ENCODE data around the gene ADAMTS10. TPM values are rescaled to one million over a fixed set of nuclear protein-coding genes. Genes with fewer than 3 reads are reported as not detected.
"Not testable (repeated sequence)": the region's sequence is repeated elsewhere in the genome, so short reads cannot be mapped to it uniquely, and the experiment has no call there.

ADAMTS10 gene
- total RNA-seq, 1 donor from 2014 or later: 66.3 TPM

DNA sequence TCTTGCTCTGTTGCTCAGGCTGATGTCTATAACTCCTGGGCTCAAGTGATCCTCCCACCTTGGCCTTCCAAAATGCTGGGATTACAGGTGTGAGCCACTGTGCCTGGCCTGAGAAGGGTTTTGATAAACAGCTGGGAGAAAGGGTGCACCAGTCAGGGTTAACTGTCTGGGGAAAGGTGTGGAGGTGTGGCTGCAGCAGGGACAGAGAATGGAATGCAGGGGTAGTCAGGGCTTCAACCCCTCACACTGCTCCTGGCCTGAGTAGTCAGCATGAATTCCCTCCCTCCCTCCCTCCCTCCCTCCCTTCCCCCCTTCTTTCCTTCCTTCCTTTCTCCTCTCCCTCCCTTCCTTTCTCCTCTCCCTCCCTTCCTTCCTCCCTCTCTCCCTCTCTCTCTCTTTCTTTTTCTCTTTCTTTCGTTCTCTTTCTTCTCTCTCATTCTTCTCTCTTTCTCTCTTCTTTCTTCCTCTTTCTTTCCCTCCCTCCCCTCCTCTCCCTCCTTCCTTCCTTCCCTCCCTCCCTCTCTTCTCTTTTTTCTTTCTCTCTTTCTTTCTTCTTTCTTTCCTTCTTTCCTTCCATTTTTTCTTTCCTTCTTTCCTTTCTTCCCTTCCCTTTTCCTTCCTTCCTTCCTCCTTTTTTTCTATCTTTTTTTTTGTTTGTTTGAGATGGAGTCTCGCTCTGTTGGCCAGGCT lies 49.3 kb downstream of the ADAMTS10 start:
- intact Hi-C loops (cut with DNase I): no loop called here
- H3K27ac ChIP-seq: no peak overlapping the region
- no peaks in the 10 kb centered on the region for H3K9me3 ChIP-seq
- H3K27me3 ChIP-seq: no peaks in the 10 kb centered on the region
- no peak for DNase-seq (ENCODE audit: extremely low spot score in 2 of 2)
- no peak overlapping the region for H3K4me3 ChIP-seq
- no peaks in the 10 kb centered on the region for H3K4me1 ChIP-seq
- no peaks in the 10 kb centered on the region for H3K36me3 ChIP-seq
- TF ChIP-seq POLR2AphosphoS5 (IDR thresholded peaks at IDR 0.05; ENCODE audit: insufficient read depth in 1 of 2, low read depth in 1 of 2) (no peak), POLR2A (IDR thresholded peaks at IDR 0.05) (no peak)
- TF ChIP-seq, protein P1, sequence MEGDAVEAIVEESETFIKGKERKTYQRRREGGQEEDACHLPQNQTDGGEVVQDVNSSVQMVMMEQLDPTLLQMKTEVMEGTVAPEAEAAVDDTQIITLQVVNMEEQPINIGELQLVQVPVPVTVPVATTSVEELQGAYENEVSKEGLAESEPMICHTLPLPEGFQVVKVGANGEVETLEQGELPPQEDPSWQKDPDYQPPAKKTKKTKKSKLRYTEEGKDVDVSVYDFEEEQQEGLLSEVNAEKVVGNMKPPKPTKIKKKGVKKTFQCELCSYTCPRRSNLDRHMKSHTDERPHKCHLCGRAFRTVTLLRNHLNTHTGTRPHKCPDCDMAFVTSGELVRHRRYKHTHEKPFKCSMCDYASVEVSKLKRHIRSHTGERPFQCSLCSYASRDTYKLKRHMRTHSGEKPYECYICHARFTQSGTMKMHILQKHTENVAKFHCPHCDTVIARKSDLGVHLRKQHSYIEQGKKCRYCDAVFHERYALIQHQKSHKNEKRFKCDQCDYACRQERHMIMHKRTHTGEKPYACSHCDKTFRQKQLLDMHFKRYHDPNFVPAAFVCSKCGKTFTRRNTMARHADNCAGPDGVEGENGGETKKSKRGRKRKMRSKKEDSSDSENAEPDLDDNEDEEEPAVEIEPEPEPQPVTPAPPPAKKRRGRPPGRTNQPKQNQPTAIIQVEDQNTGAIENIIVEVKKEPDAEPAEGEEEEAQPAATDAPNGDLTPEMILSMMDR (IDR thresholded peaks at IDR 0.05): no peak

DNA sequence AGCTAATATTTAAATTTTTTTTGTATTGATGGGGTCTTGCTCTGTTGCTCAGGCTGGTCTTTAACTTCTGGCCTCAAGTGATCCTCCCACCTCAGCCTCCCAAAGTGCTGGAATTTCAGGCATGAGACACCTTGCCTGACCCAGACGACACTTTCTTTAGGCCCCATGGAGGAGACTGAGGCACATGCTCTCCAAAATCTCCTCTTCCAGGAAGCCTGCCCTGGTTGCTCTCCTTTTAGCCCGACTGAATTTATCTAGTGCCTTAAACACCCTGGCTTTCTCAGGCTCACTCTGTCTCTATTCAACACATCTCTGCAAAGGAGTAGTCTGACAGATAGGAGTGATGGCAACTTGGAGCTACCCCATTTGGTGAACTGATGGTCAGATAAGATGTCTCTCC lies 52.2 kb downstream of the ADAMTS10 start:
- intact Hi-C loops (cut with DNase I): no loop called here
- H3K36me3 ChIP-seq: no peaks in the 10 kb centered on the region
- DNase-seq (ENCODE audit: extremely low spot score in 2 of 2): no peak
- no peak overlapping the region for H3K4me3 ChIP-seq
- no peaks in the 10 kb centered on the region for H3K4me1 ChIP-seq
- no peak overlapping the region for H3K27ac ChIP-seq
- no peaks in the 10 kb centered on the region for H3K9me3 ChIP-seq
- no peaks in the 10 kb centered on the region for H3K27me3 ChIP-seq
- TF ChIP-seq, protein P1 (IDR thresholded peaks at IDR 0.05): no peak
- TF ChIP-seq POLR2A (IDR thresholded peaks at IDR 0.05): no peak
- no peak for TF ChIP-seq POLR2AphosphoS5 (IDR thresholded peaks at IDR 0.05; ENCODE audit: insufficient read depth in 1 of 2, low read depth in 1 of 2)

DNA sequence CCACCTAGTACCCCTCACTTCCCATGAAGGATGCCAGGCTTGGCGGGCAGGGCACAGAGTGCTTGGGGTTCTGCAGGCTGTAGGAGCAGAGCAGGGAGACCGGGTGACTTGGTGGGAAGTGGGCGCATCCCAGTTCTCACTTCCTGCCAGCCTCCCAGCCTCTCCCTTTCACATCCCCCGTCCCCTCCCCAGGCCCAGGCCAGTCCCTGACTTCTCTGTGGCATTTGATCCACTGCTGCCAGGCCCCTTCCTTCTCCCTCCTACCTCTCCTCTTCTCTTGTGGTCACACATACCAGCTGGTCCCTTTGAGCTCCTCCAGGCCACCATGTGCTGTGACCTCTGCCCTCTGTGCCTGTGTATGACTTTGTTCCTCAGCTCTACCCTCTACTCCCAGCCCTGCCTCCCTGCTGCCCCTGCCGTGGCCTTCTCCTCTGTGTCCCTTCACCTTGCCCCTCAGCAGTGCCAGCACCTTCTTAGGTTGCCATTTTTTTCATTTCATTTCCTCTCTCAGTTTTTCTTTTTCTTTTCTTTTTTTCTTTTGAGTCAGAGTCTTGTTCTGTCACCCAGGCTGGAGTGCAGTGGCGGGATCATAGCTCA lies 52.8 kb downstream of the ADAMTS10 start:
- intact Hi-C loops (cut with DNase I): no loop called here
- TF ChIP-seq POLR2AphosphoS5 (IDR thresholded peaks at IDR 0.05; ENCODE audit: insufficient read depth in 1 of 2, low read depth in 1 of 2) (no peak), POLR2A (IDR thresholded peaks at IDR 0.05) (no peak)
- TF ChIP-seq, protein P1 (IDR thresholded peaks at IDR 0.05): no peak
- H3K4me1 ChIP-seq: no peaks in the 10 kb centered on the region
- DNase-seq (ENCODE audit: extremely low spot score in 2 of 2): no peak
- no peaks in the 10 kb centered on the region for H3K27me3 ChIP-seq
- no peaks in the 10 kb centered on the region for H3K9me3 ChIP-seq
- no peak overlapping the region for H3K4me3 ChIP-seq
- H3K36me3 ChIP-seq: no peaks in the 10 kb centered on the region
- H3K27ac ChIP-seq: no peak overlapping the region

- DNase-seq (ENCODE audit: extremely low spot score in 2 of 2); H3K4me1 ChIP-seq; H3K27ac ChIP-seq; H3K9me3 ChIP-seq; intact Hi-C loops (cut with DNase I); H3K27me3 ChIP-seq; H3K36me3 ChIP-seq; H3K4me3 ChIP-seq: not testable (repeated sequence)
Measured at GRCh38 chr19:8553729-8554128, 56.8 kb downstream of the ADAMTS10 start.

DNA sequence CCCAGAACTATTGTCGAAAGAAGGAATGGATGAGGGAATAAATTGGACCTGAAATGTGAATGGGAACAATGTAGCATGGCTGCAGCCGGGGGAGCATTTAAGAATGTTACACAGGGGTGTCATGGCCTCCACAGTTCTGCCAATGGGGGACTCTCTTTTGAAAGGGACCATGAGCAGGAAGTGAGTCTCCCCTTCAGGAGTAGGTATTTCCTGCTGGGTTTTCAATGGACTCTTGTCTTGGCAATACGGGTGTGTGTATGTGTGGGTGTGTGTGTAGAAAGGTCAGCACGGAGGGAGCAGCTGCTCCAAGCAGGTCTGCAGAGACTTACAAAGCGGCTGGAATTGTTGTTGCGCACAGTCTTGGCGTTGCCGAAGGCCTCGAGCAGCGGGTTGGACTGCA lies 57.7 kb downstream of the ADAMTS10 start:
- H3K27ac ChIP-seq: no peak overlapping the region
- H3K4me1 ChIP-seq: no peaks in the 10 kb centered on the region
- TF ChIP-seq, protein P1 (IDR thresholded peaks at IDR 0.05): no peak
- TF ChIP-seq POLR2A (IDR thresholded peaks at IDR 0.05): no peak
- no peak for TF ChIP-seq POLR2AphosphoS5 (IDR thresholded peaks at IDR 0.05; ENCODE audit: insufficient read depth in 1 of 2, low read depth in 1 of 2)
- H3K4me3 ChIP-seq: no peak overlapping the region
- H3K9me3 ChIP-seq: no peaks in the 10 kb centered on the region
- H3K36me3 ChIP-seq: no peaks in the 10 kb centered on the region
- DNase-seq (ENCODE audit: extremely low spot score in 2 of 2): no peak
- H3K27me3 ChIP-seq: no peaks in the 10 kb centered on the region
- intact Hi-C loops (cut with DNase I): no loop called here

Measured in vagina (tissue), 2 donors.